Peyer's patch (tissue), 4 donors: Measurements from ENCODE around the gene SELENON.

Source experiments
- CTCF ChIP-seq, 6 experiments: fragments of 450-650 bp in 4 of 6; fragments of 200-600 bp in 2 of 6; sonication (generic) in 1 of 6; IDR thresholded peaks; one replicate each; pipeline ENCODE4 v1.5.1; 2017 to 2019; ENCODE audit warnings: antibody characterized with exemption in 6 of 6, mild to moderate bottlenecking in 3 of 6, moderate library complexity in 1 of 6
- POLR2A ChIP-seq, 2 donors: fragments of 450-650 bp; IDR thresholded peaks; one replicate each; pipeline ENCODE4 v1.5.1; 2017; ENCODE audit warnings: antibody characterized with exemption in 2 of 2, mild to moderate bottlenecking in 2 of 2, moderate library complexity in 2 of 2

GRCh38 chr1:25760122-25760719 lies 39.8 kb upstream of the SELENON start:
- TF ChIP-seq POLR2A (IDR thresholded peaks at IDR 0.05) (no peak), CTCF (IDR thresholded peaks at IDR 0.05) (no peak)
